Subcutaneous adipose tissue (tissue), 4 donors: ENCODE measurements around the gene COX19. TPM values are rescaled to one million over a fixed set of nuclear protein-coding genes. Genes with fewer than 3 reads are reported as not detected.

Source experiments
- CTCF ChIP-seq: fragments of 450-650 bp; IDR thresholded peaks from one replicate; pipeline ENCODE4 v1.5.1; 2016; ENCODE audit warnings: low read depth, mild to moderate bottlenecking, control low read depth, antibody characterized with exemption, moderate library complexity
- total RNA-seq, 4 donors: library from RNA; depleted of rRNA; stranded (reverse); fragments of >200 nt; gene quantifications; one replicate each; pipeline ENCODE4 v1.1.0, GENCODE V29; 2016

The COX19 gene
- total RNA-seq, 4 donors from 2014 or later, result 13.9 to 18.3 (median 14.9) TPM

- no peak for TF ChIP-seq CTCF
Observed at GRCh38 chr7:968205-969105, 6.9 kb downstream of the COX19 start.

- TF ChIP-seq CTCF, result no peak
Observed at GRCh38 chr7:967361-968082, 7.8 kb downstream of the COX19 start.

DNA sequence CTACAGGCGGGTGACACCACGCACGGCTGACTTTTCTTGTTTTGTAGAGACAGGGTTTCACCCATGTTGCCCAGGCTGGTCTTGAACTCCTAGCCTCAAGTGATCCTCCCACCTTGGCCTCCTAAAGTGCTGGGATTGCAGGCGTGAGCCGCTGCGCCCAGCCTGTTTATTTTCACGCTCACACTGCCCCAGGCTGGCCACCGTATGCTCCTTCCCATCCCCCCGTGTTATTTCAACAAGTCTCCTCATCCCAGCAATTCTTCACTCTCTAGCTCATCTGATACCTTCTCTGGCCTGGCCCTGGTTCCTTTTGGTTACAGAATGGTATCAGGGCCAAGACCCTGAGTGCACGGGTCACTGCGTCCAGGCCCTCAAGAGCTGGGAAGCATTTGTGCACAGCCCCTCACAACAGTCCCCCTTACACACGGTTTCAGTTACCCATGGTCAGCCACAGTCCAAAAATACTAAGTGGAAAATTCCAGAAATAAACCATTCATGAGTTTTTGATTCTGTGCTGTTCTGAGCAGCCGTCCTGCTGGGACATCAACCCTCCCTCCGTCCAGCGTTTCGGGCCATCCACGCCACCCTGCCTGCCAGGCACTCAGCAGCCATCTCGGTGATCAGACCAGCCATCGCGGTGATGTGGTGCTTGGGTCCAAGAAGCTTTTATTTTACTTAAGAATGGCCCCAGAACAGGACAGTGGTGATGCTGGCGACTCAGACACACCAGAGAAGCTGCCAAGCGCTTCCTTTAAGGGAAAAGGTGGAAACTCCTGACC, 8.9 kb downstream of the COX19 start:
- no peak for TF ChIP-seq CTCF

GRCh38 chr7:964401-965231, 10.7 kb downstream of the COX19 start:
- no peak for TF ChIP-seq CTCF

- TF ChIP-seq CTCF, result no peak
Observed at GRCh38 chr7:963236-964078, 11.9 kb downstream of the COX19 start.

- no peak for TF ChIP-seq CTCF
Observed at GRCh38 chr7:962401-963081, 12.8 kb downstream of the COX19 start.
